BLaER1 (cell line): ENCODE data around the gene MRPS2.

Experiments
- H3K27ac ChIP-seq: shearing (Covaris generic); formaldehyde crosslinking; 2 replicates; pipeline ENCODE4 v1.8.1; 2022
- H3K27me3 ChIP-seq: shearing (Covaris generic); formaldehyde crosslinking; 2 replicates; pipeline ENCODE4 v1.8.1; 2022
- H3K36me3 ChIP-seq: shearing (Covaris generic); formaldehyde crosslinking; 2 replicates; pipeline ENCODE4 v1.8.1; 2022
- H3K4me1 ChIP-seq: shearing (Covaris generic); formaldehyde crosslinking; 2 replicates; pipeline ENCODE4 v1.8.1; 2022
- H3K4me2 ChIP-seq: shearing (Covaris generic); formaldehyde crosslinking; 2 replicates; pipeline ENCODE4 v1.8.1; 2022
- H3K4me3 ChIP-seq: shearing (Covaris generic); formaldehyde crosslinking; 2 replicates; pipeline ENCODE4 v1.8.1; 2022
- H3K9ac ChIP-seq: shearing (Covaris generic); formaldehyde crosslinking; 2 replicates; pipeline ENCODE4 v1.8.1; 2022
- H3K9me3 ChIP-seq: shearing (Covaris generic); formaldehyde crosslinking; 2 replicates; pipeline ENCODE4 v1.8.1; 2022
- H4K20me1 ChIP-seq: shearing (Covaris generic); formaldehyde crosslinking; 2 replicates; pipeline ENCODE4 v1.8.1; 2022
- Cebpa-rat ChIP-seq: shearing (Covaris generic); IDR thresholded peaks from 2 replicates; pipeline ENCODE4 v1.8.1; 2022

MRPS2 gene

GRCh38 chr9:135488013-135488330 lies 12.5 kb upstream of the MRPS2 start:
- H3K36me3 ChIP-seq: peaks cover 42% of the 10 kb centered on the region; the same call in 1 of the 2 replicates
- H3K4me2 ChIP-seq: no peak overlapping the region
- 0 out of 2 replicates have a peak, but pooled peaks cover 25% of the 10 kb centered on the region for H4K20me1 ChIP-seq
- peaks cover 7% of the 10 kb centered on the region for H3K4me1 ChIP-seq
- H3K9ac ChIP-seq: no peak overlapping the region
- H3K4me3 ChIP-seq: no peak overlapping the region
- H3K9me3 ChIP-seq: no peaks in the 10 kb centered on the region
- TF ChIP-seq Cebpa-rat: no peak
- 0 out of 2 replicates have a peak, but pooled peaks cover 3% of the 10 kb centered on the region for H3K27me3 ChIP-seq
- H3K27ac ChIP-seq: no peak overlapping the region

DNA sequence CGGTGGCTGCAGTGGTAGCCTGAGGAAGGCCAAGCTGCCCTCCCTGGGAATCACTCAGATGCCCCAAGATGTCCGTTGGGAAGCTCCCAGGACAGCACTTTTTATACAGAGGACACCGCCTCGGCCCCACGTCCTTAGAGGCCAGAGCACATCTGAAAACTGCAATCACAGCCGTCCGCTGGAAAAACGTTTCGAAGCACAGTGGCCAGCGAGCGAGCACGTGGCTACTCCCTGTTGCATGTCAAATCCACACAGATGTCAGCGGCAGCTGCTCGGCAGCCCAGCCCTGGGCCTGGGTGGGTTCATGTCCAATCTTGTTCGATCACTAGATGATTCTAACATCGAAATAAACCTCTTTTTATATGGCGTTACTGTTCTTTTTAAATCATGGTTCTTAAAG lies 12.0 kb upstream of the MRPS2 start:
- H3K36me3 ChIP-seq: peaks cover 42% of the 10 kb centered on the region; the same call in 1 of the 2 replicates

GRCh38 chr9:135489188-135489906 lies 11.1 kb upstream of the MRPS2 start:
- no peak overlapping the region for H3K4me2 ChIP-seq
- H3K4me3 ChIP-seq: no peak overlapping the region
- H3K9me3 ChIP-seq: no peaks in the 10 kb centered on the region
- 0 out of 2 replicates have a peak, but pooled peaks cover 11% of the 10 kb centered on the region for H4K20me1 ChIP-seq
- peaks cover 7% of the 10 kb centered on the region for H3K4me1 ChIP-seq
- H3K27me3 ChIP-seq: no peaks in the 10 kb centered on the region
- H3K9ac ChIP-seq: no peak overlapping the region
- H3K36me3 ChIP-seq: peaks cover 36% of the 10 kb centered on the region; the same call in 1 of the 2 replicates
- H3K27ac ChIP-seq: no peak overlapping the region
- no peak for TF ChIP-seq Cebpa-rat

More for the DNA sequence above, 12.0 kb upstream of the MRPS2 start:
- Histone ChIP-seq H3K27me3 (no peaks in the 10 kb centered on the region), H3K4me1 (peaks cover 7% of the 10 kb centered on the region), H3K4me3 (no peak overlapping the region), H3K27ac (no peak overlapping the region), H3K9ac (no peak overlapping the region), H4K20me1 (0 out of 2 replicates have a peak, but pooled peaks cover 19% of the 10 kb centered on the region), H3K4me2 (no peak overlapping the region), H3K9me3 (no peaks in the 10 kb centered on the region)
- TF ChIP-seq Cebpa-rat: no peak

DNA sequence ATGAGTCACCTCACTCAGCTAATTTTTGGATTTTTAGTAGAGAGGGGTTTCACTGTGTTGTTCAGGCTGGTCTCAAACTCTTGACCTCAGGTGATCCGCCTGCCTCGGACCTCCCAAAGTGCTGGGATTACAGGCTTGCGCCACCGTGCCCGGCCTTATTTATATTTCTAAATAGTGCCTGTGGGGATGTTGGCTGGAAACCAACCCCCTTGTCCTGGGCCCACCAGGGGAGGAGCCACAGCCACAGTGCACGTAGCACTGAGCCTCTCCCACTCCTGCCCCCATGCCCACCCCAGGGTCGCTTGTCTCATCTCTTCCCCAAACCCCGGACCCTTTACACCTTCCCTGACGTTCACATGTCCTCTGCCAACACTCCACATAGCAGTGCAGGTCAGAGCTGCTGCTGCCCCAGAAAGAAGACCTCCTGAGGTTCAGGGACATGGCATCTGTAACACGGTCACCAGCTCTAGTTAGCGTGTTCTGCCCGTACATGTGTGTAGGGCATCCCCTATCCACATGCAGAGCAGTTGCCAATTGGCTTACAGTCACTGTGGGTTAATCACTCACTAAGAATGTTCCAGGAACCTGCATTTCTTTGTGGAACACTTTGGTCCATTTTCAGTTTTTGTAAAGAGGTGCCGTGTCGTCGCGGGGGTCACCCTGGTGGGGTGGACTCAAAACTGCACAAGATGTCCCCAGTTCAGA lies 10.2 kb upstream of the MRPS2 start:
- H3K4me2 ChIP-seq: no peak overlapping the region
- H3K36me3 ChIP-seq: peaks cover 26% of the 10 kb centered on the region; the same call in 1 of the 2 replicates
- H3K27ac ChIP-seq: no peak overlapping the region
- H3K4me1 ChIP-seq: peaks cover 7% of the 10 kb centered on the region
- H3K27me3 ChIP-seq: no peaks in the 10 kb centered on the region
- no peak overlapping the region for H3K4me3 ChIP-seq
- TF ChIP-seq Cebpa-rat: no peak
- H4K20me1 ChIP-seq: 0 out of 2 replicates have a peak, but pooled peaks cover 5% of the 10 kb centered on the region
- H3K9me3 ChIP-seq: no peaks in the 10 kb centered on the region
- no peak overlapping the region for H3K9ac ChIP-seq

- Histone ChIP-seq H3K4me3 (no peak overlapping the region), H3K36me3 (peaks cover 19% of the 10 kb centered on the region; the same call in 1 of the 2 replicates), H3K4me1 (peaks cover 7% of the 10 kb centered on the region), H3K4me2 (no peak overlapping the region), H3K27ac (no peak overlapping the region), H3K9ac (no peak overlapping the region), H3K9me3 (no peaks in the 10 kb centered on the region), H3K27me3 (no peaks in the 10 kb centered on the region), H4K20me1 (0 out of 2 replicates have a peak, but pooled peaks cover 5% of the 10 kb centered on the region)
- no peak for TF ChIP-seq Cebpa-rat
These were observed 9.5 kb upstream of the MRPS2 start for GRCh38 chr9:135490980-135491464.

DNA sequence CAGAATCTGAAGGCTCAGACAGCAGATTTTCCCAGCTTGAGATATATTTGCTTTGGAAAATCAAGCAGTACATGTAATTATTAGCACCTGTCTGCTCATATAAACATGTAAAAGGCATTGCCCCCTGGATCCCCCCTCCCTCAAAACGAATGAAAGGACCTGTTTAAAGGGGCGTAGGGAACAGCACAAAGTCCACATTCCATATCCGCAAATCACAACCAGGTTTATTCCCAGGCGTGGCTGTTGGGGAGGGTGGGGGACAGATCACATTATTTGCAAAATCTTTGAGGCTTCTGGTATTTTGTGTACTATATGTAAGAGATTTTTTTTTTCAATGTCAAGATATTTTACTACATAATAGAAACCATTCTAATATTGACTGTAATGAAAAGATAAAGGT lies 8.7 kb upstream of the MRPS2 start:
- H3K9me3 ChIP-seq: no peaks in the 10 kb centered on the region
- H3K27me3 ChIP-seq: no peaks in the 10 kb centered on the region
- H3K4me2 ChIP-seq: no peak overlapping the region
- no peak overlapping the region for H3K4me3 ChIP-seq
- 0 out of 2 replicates have a peak, but pooled peaks cover 5% of the 10 kb centered on the region for H4K20me1 ChIP-seq
- no peak for TF ChIP-seq Cebpa-rat
- H3K36me3 ChIP-seq: peaks cover 12% of the 10 kb centered on the region; the same call in 1 of the 2 replicates
- no peak overlapping the region for H3K9ac ChIP-seq
- H3K27ac ChIP-seq: no peak overlapping the region
- H3K4me1 ChIP-seq: peaks cover 7% of the 10 kb centered on the region

- Histone ChIP-seq H3K36me3 (no peaks in the 10 kb centered on the region; the same call in 1 of the 2 replicates), H3K27me3 (no peaks in the 10 kb centered on the region), H3K9me3 (no peaks in the 10 kb centered on the region), H3K4me2 (no peak overlapping the region), H3K4me1 (peaks cover 7% of the 10 kb centered on the region), H4K20me1 (0 out of 2 replicates have a peak, but pooled peaks cover 5% of the 10 kb centered on the region), H3K9ac (no peak overlapping the region), H3K4me3 (no peak overlapping the region), H3K27ac (no peak overlapping the region)
- TF ChIP-seq Cebpa-rat: no peak
These were observed 7.4 kb upstream of the MRPS2 start for GRCh38 chr9:135492886-135493669.

GRCh38 chr9:135494791-135495559 lies 5.5 kb upstream of the MRPS2 start:
- Histone ChIP-seq H3K9me3 (no peaks in the 10 kb centered on the region), H3K4me3 (no peak overlapping the region), H3K27ac (no peak overlapping the region), H3K4me2 (no peak overlapping the region), H3K9ac (no peak overlapping the region), H3K36me3 (no peaks in the 10 kb centered on the region; the same call in 1 of the 2 replicates), H3K27me3 (no peaks in the 10 kb centered on the region), H3K4me1 (peaks cover 10% of the 10 kb centered on the region), H4K20me1 (no peaks in the 10 kb centered on the region)
- no peak for TF ChIP-seq Cebpa-rat
